Tongue (tissue), 2 donors: ENCODE measurements around the gene ZFYVE21. TPM values are rescaled to one million over a fixed set of nuclear protein-coding genes. Genes with fewer than 3 reads are reported as not detected.

Experiments
- DNase-seq: peaks from one replicate; pipeline ENCODE4 v3.0.0-alpha.2; 2015
- total RNA-seq: library from RNA; depleted of rRNA; stranded (reverse); fragments of >200 nt; gene quantifications from one replicate; pipeline ENCODE4 v1.2.3, GENCODE V29; 2014

The ZFYVE21 gene
- total RNA-seq, 1 donor from 2014 or later = 119 TPM

DNA sequence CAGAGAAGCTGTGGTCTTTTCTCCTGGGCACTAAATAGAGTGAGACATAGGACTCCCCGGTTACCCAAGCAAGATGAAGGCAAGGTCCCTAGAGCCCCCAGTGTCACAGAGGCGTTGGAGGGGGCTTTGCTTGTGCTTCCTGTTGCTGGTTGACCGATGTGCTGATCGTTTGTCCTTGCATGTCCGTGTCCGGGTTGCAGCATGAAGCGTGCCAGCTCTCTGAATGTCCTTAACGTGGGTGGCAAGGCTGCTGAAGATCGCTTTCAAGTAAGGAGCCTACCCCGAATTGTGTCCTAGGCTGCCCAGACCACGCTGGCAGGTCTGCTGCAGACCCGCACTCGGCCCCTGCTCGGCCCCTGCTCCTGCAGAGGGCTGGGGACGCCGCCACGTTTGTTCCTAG, 23.5 kb upstream of the ZFYVE21 start:
- DNase-seq = no peak

DNA sequence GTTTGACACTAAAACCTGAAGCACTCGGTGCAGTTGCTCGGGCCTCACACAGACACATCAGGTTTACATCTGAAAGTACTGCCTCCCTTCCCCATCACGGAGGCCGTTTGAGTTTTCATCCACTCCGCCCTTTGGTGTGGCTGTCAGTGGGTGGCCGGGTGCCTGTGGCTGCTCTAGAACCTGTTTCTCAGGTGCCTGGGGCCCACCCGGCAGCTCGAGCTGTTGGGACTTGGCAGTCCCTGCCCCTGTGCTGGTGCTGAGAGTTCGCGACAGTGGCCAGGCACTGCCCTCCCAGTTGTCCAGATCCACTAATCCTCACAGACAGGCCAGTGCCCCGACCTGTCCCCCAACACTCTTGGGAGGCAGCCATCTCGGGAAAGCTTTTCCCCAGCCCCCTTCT, 22.7 kb upstream of the ZFYVE21 start:
- no peak for DNase-seq

DNA sequence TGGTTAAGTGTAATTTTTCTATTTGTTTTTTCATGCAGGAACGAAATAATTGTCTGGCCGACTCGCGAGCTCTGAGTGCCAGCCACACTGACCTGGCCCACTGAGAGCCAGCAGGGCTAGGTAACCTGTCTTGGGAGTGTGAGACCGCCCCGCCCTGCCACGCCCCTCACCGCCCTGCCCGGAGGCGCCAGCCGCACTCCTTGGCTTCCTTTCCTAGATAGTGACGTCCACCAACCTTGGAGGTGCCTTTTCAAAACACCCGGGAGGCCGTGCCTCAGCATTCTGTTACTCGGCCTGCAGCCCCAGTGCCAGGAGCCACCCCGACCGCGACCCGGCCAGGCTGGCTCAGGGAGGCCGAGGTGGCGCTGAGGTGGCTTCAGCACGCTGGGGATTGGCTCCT, 22.1 kb upstream of the ZFYVE21 start:
- no peak for DNase-seq

DNA sequence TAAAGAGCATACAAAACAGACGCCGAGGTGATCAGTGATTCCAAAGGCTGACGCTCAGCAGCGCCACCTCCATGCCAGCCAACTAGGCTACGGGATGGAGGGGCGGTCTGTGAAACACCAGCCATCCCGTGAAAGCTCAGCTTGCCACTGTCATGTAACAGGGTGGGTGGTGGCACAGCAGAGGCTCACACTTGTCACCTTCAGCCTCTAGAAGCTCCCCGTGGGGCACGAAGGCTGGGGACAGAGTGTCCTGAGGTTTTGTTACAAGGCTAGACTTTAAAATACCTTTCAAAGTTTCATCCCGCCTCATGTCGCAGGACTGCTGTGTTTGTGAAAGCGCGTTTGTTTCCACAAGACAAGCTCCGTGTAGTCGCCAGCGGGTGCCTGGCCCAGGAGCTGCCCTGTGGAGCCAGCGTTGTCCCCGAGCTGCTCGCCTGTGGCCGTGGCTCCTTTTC, 21.0 kb upstream of the ZFYVE21 start:
- no peak for DNase-seq

DNA sequence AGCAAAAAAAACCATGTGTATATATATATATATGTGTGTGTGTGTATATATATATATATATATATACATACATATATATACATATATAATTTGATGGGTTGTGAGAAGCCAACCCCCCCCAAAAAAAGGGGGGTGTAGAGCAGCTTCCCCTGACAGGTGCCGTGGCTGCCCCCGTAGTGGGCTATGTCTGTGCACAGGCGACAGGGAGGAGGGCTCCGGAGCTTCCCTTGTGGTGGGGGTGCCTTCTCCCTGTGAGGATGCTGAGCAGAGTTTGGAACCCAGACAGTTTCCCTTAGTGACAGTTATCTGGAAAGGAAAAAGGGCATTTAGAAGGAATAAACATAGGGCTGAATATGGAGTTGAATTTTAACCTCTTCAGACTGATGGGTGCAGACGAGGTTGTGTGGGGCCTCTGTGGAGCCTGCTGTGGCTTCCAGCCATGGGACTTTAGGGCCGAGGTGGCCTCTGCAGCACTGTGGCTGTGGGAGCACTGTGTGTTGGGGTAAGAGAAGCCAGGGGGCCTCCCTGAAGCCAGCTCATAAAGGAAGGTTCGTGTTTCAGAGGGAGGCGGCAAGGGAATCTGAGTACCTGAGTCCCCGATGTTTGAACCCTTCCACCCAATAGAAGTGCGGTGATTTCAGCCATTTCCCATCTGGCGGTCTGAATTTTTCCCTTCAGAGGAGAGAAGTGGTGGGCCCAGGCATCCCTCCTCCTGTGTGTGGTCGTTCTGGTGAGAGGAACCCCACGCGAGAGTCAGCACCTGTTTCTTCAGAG, 20.1 kb upstream of the ZFYVE21 start:
- no peak for DNase-seq

DNA sequence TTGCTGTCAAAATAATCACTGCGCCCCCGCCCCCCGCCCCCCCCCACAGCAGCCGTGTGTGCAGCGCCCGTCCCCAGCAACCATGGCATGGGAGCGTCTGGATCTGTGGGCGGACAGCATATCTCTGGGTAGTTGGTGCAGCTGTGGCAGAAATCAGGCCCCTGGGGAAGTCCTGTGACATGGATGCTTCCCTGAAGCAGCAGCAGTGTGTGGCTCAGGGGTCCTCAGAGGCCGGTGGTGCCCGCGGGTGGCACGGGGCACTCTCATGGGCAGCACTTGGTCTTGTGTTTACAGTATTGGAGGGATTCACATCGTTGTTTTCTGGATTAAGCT, 19.6 kb upstream of the ZFYVE21 start:
- peak; percentile 80 for DNase-seq

DNA sequence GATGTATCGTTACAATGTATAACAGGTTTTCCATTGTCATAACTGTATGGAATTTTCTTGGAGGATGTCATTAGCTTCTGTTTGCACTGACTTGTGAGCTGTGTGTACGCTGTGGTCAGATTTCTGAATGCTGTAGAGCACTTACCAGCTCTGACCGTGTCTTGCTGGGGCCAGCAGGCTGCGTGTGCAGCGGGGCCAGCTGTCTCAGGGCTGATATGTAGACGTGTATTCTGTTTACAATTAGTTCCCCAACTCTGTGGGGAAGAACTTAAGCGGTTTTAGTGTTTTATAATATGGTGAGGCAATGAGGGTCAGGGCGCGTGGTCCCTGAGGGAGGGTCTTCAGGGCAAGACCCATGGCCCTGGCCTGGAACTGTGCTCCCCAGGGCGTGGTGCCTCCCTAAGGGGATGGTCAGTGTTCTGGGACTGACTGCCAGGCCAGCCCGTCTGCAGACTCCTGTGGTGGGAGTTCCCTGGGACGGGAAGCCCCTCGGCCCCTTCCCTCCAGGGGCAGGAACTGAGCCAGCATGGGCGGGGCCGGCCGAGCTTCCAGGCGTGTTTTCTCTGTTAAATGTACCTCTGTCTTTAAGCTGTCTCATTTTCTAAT, 19.0 kb upstream of the ZFYVE21 start:
- DNase-seq = peak; percentile 86

DNA sequence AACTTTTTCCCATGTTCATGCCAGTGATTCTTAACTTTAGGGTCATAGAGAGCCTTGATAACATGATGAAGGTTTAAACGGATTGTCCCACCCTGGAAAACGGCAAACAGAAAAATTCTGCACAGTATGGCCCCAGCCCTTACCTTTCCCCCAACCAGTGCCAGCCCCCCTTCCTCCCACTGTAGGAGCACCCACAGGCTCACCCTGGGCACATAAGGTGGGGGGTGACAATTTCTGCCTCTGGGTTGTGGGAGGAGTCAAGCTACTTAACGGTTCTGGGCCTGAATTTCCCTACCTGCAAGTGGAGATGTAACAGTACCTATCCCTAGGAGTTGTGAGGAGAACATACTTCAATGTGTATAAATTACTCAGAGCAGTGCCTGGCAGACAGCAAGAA, 18.4 kb upstream of the ZFYVE21 start:
- no peak for DNase-seq

DNA sequence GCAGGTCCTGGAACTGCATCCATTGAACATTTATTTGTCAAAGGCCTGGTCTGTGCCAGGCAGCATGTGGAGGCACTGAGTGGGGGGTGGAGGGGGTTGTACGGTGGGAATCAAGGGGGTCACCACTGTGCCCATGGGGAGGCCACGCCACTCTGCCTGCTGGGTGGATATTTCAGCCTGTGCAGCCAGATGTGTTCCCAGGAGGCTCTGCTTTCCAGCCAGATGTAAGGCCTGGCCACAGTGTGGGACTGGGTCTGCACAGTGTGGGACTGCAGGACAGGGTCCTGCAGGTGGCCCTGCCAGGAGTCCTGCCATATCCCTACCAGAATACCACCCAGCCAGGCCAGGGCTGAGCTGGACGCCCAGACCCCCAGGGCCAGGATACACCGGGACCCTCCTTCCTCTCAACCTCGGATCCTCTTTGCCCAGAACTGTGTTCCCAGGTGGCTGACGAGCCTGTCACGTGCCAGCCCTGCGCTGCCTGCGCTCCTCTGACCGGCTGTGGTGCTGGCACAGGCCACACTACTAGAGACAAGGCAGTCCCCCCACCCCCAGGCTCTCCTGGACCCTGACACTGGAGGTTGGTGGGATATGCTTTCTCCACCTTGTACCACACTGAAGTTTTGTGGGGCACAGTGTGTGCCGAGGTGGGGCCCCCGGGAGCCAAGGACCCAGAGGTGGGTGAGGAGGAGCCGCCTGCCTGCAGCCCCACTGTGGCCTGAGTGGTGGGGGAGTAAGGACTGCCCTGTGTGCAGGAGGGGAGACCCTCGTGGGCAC, 17.8 kb upstream of the ZFYVE21 start:
- no peak for DNase-seq

DNA sequence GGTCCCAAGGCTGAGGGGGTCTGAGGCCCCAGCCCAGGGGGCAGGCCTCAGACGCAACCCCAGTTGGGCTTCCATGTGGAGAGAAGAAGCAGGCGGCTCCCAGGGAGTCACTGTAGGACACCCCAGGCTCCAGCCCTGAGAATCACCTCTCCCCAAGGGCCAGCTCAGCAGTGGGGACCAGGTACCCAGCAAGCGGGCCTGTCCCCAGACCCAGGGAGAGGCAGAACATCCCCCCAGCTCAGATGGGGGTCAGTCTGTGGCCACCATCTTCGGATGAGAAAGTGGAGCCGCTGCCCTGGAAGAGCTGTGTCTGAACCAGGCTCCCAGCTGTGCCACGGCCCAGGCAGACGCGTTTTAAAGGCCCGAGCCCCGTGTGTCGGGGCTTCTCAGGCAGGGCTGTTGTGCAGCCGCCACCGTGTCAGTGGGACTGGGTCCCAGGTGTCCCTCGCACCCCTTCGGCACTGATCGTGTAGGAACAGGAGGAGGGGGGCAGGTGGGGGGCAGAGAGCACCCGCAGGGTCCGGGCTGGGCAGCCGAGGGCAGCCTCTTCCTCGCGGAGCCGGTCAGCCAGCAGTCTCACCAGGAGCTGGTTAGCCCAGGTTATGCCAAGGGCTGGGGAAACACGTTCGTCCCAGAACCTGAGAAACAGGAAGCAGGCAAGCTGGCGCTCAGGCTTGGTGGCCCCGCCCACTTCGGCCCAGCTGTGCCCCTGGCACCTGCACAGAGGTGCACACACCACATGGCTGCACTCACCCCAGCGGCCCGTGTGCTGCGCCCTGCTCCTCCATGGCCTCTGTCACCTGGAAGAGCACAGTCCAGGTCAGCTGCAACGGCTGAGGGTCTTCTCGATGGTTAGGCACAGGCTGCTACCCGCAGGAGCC, 17.0 kb upstream of the ZFYVE21 start:
- DNase-seq = no peak

DNA sequence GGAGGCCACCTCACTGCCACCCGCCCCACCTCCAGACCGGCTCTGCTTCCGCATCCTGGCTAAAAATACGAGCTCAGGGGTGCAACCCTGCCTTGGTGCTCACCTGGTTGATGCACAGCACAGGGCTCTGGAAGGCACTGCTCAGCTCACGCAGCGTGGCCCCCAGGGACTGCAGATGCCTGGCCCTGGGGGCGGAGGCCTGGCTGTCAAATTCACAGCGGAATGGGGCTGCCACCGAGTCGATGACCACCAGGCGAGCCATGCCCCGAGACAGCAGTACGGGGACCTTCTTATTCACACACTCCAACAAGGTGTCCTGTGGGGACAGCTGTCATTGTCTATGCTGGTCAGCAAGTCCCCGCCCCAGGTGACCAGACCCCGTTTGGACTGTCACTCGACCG, 16.3 kb upstream of the ZFYVE21 start:
- no peak for DNase-seq

DNA sequence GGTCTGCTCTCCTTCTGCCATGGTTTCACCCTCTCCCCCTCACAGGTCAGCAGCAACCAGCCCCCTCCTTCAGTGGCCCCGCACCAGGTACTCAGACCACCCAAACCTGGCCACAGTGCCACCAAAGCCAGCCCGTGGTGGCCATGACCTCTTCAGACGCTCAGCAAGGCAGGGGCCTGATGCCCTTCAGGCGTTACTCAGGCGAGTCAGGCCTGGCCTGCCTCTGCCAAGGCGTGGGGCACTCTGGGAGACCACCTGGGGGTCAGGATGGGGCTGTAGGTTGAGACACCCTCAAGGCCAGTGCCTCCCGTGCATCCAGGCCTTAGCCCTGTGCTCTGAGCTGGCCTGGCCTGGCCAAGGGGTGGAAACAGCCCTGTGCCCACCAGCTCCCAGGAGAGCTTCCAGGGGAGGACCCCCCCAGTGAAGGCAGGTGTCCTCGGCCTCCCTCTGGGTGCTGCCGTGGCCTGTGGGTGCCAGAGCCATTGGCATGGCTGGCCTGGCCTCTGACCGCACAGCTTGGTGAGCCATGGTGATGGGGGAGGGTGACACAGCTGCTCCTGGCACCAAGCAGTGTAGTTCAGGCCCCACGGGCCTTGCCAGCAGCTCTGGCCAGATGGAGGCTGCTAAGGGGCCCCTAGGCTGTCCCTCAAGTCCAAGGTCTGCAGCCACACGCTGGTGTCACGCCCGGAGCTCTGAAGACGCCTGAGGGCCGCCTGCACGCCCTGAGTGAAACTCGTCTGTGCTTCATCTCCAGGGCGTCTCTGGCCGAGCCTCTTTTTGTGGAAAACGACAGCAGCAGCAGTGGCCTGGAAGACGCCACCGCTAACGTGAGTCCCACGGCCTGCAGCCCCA, 15.5 kb upstream of the ZFYVE21 start:
- DNase-seq = no peak

DNA sequence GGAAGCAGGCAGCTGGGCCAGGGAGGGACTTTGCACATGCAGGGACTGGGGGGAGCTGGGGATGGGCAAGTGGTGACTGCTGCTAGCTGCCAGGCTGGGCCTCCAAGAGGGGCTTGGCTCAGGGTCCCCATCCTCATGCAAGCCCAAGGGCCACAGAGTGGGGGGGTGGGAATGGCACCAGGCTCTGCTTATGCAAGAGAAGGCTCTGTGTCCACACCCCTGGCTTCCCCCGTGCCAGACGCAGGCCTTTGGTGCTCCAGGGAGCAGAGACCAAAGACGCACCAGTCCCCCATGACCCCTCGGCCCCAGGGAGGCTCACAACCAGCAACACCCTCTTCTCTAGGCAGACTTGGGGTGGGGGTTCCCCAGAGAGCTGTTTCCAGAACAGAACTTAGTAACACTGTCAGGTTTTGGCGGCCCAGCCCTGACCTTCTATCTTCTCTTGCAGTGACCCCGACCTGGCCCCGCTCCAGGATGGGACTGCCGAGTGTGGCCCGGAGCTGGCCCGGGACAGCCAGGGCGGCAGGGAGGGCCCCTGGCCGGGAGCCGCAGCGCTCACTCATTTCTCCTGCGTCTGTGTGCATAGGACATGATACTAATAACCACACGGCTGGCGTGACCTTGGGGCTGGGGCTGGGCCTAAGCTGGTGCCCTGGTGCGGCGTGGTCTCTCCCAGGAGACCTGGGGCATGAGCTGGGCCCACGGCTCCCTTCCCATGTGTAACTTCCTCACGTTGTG, 14.7 kb upstream of the ZFYVE21 start:
- no peak for DNase-seq

DNA sequence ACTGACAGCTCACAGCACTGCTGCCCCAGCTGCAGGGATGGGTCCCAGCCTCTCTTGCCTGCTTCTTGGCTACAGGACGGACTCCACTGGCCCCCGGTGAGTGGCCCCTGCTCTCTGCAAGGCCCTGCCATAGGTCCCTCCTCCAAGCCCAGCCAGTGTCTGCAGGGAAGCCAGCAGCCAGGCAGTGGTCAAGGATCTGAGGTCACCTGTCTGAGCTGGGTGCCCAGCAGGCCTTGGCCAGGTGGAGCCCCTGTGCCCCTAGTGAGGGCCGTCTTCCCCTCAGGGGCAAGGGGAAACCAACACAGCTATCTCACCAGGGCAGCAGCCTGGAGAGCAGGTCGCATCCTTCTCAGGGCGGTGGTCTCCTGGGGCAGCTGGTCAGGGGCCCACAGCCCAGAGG, 13.5 kb upstream of the ZFYVE21 start:
- no peak for DNase-seq

DNA sequence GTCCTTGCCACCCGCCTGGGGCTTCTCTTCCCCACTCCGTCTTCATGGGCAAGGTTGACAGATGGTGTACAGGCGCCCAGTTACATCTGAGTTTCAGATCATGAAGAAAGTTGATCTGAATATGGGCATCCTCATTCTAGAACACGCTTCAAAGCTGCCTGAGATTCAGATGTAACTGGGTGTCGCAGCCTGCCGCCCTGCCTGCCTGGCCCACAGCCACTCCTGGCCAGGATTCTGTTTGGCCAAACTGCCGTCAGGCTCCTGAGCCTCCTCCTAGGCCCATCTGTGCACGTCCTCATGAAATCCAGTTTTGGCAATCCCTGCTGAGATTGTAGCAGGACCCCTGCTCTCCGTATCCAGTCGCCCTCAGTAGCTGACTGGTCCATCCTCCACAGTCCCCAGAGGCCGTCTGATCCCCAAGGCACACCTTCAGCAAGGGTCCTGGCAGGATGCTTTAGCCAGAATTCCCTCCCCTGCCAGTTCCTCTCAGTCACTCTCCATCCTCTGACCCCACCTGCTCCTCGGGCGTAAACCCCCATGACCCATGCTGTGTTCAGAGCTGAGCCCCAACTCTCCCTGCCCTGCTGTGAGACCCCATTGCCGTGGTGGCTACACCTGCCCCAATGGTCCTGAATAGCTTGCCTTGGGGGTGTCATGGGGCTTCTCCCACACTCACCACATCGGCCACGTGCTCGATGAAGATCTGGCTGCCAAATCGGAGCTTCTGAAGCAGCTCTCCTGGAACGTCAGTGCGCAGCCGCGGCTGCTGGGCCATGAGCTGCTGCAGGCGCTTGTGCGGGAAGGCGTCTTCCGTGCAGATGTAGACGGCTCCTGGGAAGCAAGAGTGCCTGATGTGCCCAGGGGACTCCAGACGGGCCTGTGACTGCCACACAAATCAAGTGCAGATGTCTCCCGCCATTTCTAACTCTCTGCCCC, 12.8 kb upstream of the ZFYVE21 start:
- no peak for DNase-seq

DNA sequence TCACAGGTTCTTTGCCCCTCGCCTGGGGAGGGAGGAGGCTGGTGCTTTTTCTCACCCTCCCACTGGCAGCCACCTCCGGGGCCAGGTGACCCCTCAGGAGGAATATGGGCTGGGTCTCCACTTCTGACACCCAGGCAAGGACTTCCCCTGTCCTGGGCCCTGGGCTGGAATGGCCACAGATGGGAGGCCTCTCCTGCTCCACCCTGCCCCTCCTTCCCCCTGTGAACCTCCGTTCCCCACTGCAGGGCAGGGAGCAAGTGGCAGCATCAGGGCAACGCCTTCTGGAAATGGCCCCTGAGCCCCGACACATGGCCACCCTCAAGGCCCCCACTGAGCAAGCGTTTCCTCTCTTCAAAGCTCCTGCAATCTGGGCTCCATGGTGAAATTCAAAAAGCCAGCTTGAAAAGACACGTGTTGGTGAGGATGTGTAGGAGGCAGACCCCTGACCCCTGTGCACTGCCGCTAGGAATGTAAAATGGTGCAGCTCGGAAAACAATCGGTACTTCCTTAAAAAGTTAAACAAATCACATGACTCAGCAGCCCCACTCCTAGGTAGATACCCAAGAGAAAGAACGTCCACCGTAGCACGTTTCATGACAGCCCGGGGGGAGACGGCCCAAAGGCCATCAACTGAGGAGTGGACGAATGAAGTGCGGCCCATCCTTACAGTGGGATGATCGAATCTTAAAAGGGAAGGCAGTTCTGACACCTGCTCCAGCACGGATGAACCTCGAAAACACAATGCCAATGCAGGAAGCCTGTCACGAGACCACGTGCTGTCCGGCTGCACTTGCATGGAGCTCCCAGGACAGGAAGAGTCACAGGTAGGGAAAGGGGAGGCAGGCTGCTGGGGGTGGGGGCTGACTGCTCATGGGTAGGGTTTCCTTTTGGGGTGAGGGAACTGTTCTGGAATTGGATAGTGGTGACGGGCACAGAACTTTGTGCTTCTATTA, 11.9 kb upstream of the ZFYVE21 start:
- DNase-seq = no peak

DNA sequence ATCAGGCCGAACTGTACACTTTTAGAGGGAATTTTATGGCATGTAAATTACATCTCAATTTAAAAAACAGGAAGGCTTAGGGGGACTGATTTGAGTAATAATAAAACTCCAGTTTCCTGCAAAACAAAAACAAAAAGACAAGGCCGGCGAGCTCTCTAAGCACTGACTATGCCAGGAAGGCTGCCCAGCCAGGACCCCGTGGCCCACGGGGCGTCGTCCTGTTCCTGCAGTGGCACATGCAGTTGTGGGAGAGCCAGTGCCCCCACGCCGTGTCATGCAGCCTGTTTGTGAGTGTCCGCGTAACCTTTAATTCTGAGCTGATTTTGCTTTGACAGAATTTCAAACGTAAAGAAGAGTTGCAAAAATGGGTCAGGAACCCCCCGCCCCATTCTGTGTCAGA, 10.9 kb upstream of the ZFYVE21 start:
- DNase-seq = no peak

DNA sequence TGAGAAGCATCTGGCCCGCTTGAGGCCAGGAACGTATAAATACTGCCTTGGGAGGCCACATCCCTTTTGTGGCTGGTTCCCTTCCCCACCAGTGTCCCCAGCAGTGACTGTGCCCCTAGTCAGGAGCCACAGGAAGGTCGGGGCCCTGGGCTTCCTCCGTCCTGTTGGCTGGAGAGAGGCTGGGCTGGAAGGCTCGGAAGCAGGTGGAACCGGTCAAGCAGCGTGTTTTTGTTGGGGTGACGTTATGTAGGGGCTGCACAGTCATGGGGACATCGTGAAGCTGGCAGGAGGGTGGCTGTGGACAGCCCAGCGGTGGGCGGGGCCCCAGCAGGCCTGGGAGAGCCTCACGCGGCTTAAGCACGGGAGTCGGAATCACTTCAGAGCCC, 10.5 kb upstream of the ZFYVE21 start:
- DNase-seq = no peak
